ENCODE data around the gene MACROD1.

GRCh38 chr11:64176751-64177150, 10.8 kb upstream of the MACROD1 start:
- TF ChIP-seq PAX5 (IDR thresholded peaks at IDR 0.05; ENCODE audit: insufficient read depth, low read length, severe bottlenecking) (no peak), POLR2AphosphoS5 (IDR thresholded peaks at IDR 0.05; ENCODE audit: low read depth, low read length) (no peak), POLR2A (IDR thresholded peaks at IDR 0.05; ENCODE audit: low read depth, low read length) (no peak), TAF1 (IDR thresholded peaks at IDR 0.05; ENCODE audit: low read depth, low read length) (no peak), POU2F2 (IDR thresholded peaks at IDR 0.05; ENCODE audit: low read depth, low read length) (no peak)
